ENCODE data around the gene ALDOC. TPM values are rescaled to one million over a fixed set of nuclear protein-coding genes. Genes with fewer than 3 reads are reported as not detected.

ALDOC gene
- total RNA-seq (2014; rRNA removed; shearing (Covaris generic)) (36.4 and 47.3 TPM in 2 replicates), polyA plus RNA-seq (2016; fragmentation: Nextera tagmentation; extraction: Ambion mirVana) (18.4 and 18.5 TPM in 2 replicates)

- H3K4me2 ChIP-seq (ENCODE audit: unreplicated experiment): peak within 1 kb of the TSS; percentile 47
- no peaks in the 10 kb centered on the region for H3K79me2 ChIP-seq (ENCODE audit: insufficient read depth)
- H3K9me3 ChIP-seq (ENCODE audit: low read depth): no peaks in the 10 kb centered on the region
- 8 to 9% methylated on average over 18 to 21 of the region's 26 CpGs for WGBS, 2 experiments (ENCODE audit: low coverage in 1 of 2, low lambda C conversion rate in 2 of 2, missing lambda C conversion rate in 2 of 2)
- no peaks in the 10 kb centered on the region for H3F3A ChIP-seq (ENCODE audit: insufficient read depth)
- no peaks in the 10 kb centered on the region for H3K27me3 ChIP-seq (replicated peaks; ENCODE audit: insufficient read depth)
- no peaks in the 10 kb centered on the region for H3K9me2 ChIP-seq (ENCODE audit: insufficient read depth)
- DNase-seq: peak; percentile 97
- H4K20me1 ChIP-seq (ENCODE audit: insufficient read depth): no peaks in the 10 kb centered on the region
- peak within 1 kb of the TSS; percentile 63 for H2AFZ ChIP-seq
- TF ChIP-seq EZH2 (IDR thresholded peaks at IDR 0.05; ENCODE audit: insufficient read depth, poor library complexity, severe bottlenecking): no peak
- TF ChIP-seq EZH2phosphoT487 (IDR thresholded peaks at IDR 0.05; ENCODE audit: insufficient read depth, low read depth): no peak
- H3K9ac ChIP-seq: peak within 1 kb of the TSS; percentile 42; the same call in 1 of the 2 replicates
- H3K4me3 ChIP-seq: peak within 1 kb of the TSS; percentile 66
- in situ Hi-C loops (cut with MboI): no loop called here
- no peak within 1 kb of the TSS for H3K27ac ChIP-seq
- peaks cover 3% of the 10 kb centered on the region; the same call in 1 of the 2 replicates for H3K4me1 ChIP-seq (ENCODE audit: insufficient read depth)
- H3K36me3 ChIP-seq (ENCODE audit: low read depth): no peaks in the 10 kb centered on the region
Observed at GRCh38 chr17:28576758-28577465, at the start of gene ALDOC. TSS of gene ALDOC (minus strand) at chr17:28576895. CDS start at chr17:28575532, 1,363 bp downstream.

GRCh38 chr17:28624148-28624547 lies 47.5 kb upstream of the ALDOC start:
- Histone ChIP-seq H3K9me2 (ENCODE audit: insufficient read depth) (no peaks in the 10 kb centered on the region), H3K79me2 (ENCODE audit: insufficient read depth) (no peaks in the 10 kb centered on the region), H3K9me3 (ENCODE audit: low read depth) (no peaks in the 10 kb centered on the region), H3F3A (ENCODE audit: insufficient read depth) (no peaks in the 10 kb centered on the region), H3K4me1 (ENCODE audit: insufficient read depth) (no peaks in the 10 kb centered on the region), H3K9ac (no peak overlapping the region), H3K36me3 (ENCODE audit: low read depth) (peaks cover 61% of the 10 kb centered on the region), H3K27me3 (replicated peaks; ENCODE audit: insufficient read depth) (no peaks in the 10 kb centered on the region), H4K20me1 (ENCODE audit: insufficient read depth) (no peaks in the 10 kb centered on the region), H2AFZ (no peak overlapping the region), H3K4me2 (ENCODE audit: unreplicated experiment) (no peak overlapping the region), H3K27ac (no peak overlapping the region), H3K4me3 (no peak overlapping the region)
- DNase-seq: no peak
- in situ Hi-C loops (cut with MboI): no loop called here
- TF ChIP-seq EZH2 (IDR thresholded peaks at IDR 0.05; ENCODE audit: insufficient read depth, poor library complexity, severe bottlenecking): no peak
- TF ChIP-seq EZH2phosphoT487 (IDR thresholded peaks at IDR 0.05; ENCODE audit: insufficient read depth, low read depth): no peak
- 89 to 95% methylated on average over 2 of the region's 2 CpGs for WGBS, 2 experiments (ENCODE audit: low coverage in 1 of 2, low lambda C conversion rate in 2 of 2, missing lambda C conversion rate in 2 of 2)

DNA sequence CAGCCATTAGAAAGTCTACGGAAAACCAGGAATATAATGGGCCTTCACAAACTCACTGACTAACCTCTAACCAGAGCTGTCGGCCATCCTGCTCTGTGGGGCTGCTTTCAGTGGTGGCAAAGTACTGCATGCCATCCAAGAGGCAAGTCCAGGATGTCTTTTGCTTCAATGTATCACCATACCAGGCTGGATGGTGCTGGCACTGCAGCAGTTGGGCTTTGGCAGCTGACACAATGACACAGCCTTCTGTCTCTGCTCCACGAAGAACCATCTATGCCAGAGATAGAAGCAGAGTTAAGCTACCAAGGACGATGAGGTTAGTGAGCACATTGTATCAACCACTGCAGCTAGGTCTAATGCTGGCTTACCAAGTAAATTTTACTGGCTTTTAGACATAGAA lies 47.0 kb upstream of the ALDOC start:
- no peaks in the 10 kb centered on the region for H4K20me1 ChIP-seq (ENCODE audit: insufficient read depth)
- no peaks in the 10 kb centered on the region for H3K9me3 ChIP-seq (ENCODE audit: low read depth)
- no peaks in the 10 kb centered on the region for H3K4me1 ChIP-seq (ENCODE audit: insufficient read depth)
- no peak overlapping the region for H3K4me2 ChIP-seq (ENCODE audit: unreplicated experiment)
- H2AFZ ChIP-seq: no peak overlapping the region
- in situ Hi-C loops (cut with MboI): no loop called here
- no peak for DNase-seq
- TF ChIP-seq EZH2phosphoT487 (IDR thresholded peaks at IDR 0.05; ENCODE audit: insufficient read depth, low read depth) (no peak), EZH2 (IDR thresholded peaks at IDR 0.05; ENCODE audit: insufficient read depth, poor library complexity, severe bottlenecking) (no peak)
- H3K27ac ChIP-seq: no peak overlapping the region
- H3K4me3 ChIP-seq: no peak overlapping the region
- no peaks in the 10 kb centered on the region for H3F3A ChIP-seq (ENCODE audit: insufficient read depth)
- no peaks in the 10 kb centered on the region for H3K9me2 ChIP-seq (ENCODE audit: insufficient read depth)
- WGBS, 2 experiments (ENCODE audit: low coverage in 1 of 2, low lambda C conversion rate in 2 of 2, missing lambda C conversion rate in 2 of 2): 78 to 81% methylated on average over 4 of the region's 4 CpGs
- H3K36me3 ChIP-seq (ENCODE audit: low read depth): peaks cover 66% of the 10 kb centered on the region
- H3K79me2 ChIP-seq (ENCODE audit: insufficient read depth): no peaks in the 10 kb centered on the region
- no peak overlapping the region for H3K9ac ChIP-seq
- H3K27me3 ChIP-seq (replicated peaks; ENCODE audit: insufficient read depth): no peaks in the 10 kb centered on the region

DNA sequence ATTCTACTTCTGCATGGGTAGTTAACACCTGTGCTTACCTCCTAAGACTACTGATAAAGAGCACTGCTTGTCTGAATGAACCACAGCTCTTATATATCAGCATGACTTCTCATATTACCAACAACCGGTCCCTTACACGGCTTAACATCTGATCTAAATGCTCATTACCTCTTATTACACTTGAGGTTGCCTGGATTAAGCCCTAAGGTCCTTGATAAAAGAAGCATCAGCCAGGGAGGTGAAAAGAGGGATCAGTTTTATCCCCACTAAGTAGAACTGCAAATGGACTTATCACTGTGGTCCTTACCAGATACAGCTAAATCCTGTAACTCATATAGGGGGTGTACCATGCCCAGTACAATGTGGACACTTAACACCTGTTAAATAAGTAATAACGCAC lies 45.5 kb upstream of the ALDOC start:
- no peaks in the 10 kb centered on the region for H3K9me2 ChIP-seq (ENCODE audit: insufficient read depth)
- in situ Hi-C loops (cut with MboI): no loop called here
- no peak overlapping the region for H3K27ac ChIP-seq
- H3K27me3 ChIP-seq (replicated peaks; ENCODE audit: insufficient read depth): no peaks in the 10 kb centered on the region
- 87% methylated on average over 3 of the region's 3 CpGs for WGBS, 2 experiments (ENCODE audit: low coverage in 1 of 2, low lambda C conversion rate in 2 of 2, missing lambda C conversion rate in 2 of 2)
- H4K20me1 ChIP-seq (ENCODE audit: insufficient read depth): no peaks in the 10 kb centered on the region
- H3K4me3 ChIP-seq: no peak overlapping the region
- no peaks in the 10 kb centered on the region for H3K9me3 ChIP-seq (ENCODE audit: low read depth)
- TF ChIP-seq EZH2phosphoT487 (IDR thresholded peaks at IDR 0.05; ENCODE audit: insufficient read depth, low read depth): no peak
- TF ChIP-seq EZH2 (IDR thresholded peaks at IDR 0.05; ENCODE audit: insufficient read depth, poor library complexity, severe bottlenecking): no peak
- no peak overlapping the region for H3K4me2 ChIP-seq (ENCODE audit: unreplicated experiment)
- peaks cover 4% of the 10 kb centered on the region; the same call in 1 of the 2 replicates for H3F3A ChIP-seq (ENCODE audit: insufficient read depth)
- H3K9ac ChIP-seq: no peak overlapping the region
- H3K79me2 ChIP-seq (ENCODE audit: insufficient read depth): no peaks in the 10 kb centered on the region
- peaks cover 73% of the 10 kb centered on the region for H3K36me3 ChIP-seq (ENCODE audit: low read depth)
- no peak overlapping the region for H2AFZ ChIP-seq
- no peaks in the 10 kb centered on the region for H3K4me1 ChIP-seq (ENCODE audit: insufficient read depth)
- no peak for DNase-seq

Measured in GM23248 (cell line).